Measurements from ENCODE around the gene SNX2. TPM values are rescaled to one million over a fixed set of nuclear protein-coding genes. Genes with fewer than 3 reads are reported as not detected.
"Not testable (repeated sequence)": the region's sequence is repeated elsewhere in the genome, so short reads cannot be mapped to it uniquely, and the experiment has no call there.

SNX2 gene
- polyA plus RNA-seq, 3 donors, result 144 to 179 (median 156) TPM

DNA sequence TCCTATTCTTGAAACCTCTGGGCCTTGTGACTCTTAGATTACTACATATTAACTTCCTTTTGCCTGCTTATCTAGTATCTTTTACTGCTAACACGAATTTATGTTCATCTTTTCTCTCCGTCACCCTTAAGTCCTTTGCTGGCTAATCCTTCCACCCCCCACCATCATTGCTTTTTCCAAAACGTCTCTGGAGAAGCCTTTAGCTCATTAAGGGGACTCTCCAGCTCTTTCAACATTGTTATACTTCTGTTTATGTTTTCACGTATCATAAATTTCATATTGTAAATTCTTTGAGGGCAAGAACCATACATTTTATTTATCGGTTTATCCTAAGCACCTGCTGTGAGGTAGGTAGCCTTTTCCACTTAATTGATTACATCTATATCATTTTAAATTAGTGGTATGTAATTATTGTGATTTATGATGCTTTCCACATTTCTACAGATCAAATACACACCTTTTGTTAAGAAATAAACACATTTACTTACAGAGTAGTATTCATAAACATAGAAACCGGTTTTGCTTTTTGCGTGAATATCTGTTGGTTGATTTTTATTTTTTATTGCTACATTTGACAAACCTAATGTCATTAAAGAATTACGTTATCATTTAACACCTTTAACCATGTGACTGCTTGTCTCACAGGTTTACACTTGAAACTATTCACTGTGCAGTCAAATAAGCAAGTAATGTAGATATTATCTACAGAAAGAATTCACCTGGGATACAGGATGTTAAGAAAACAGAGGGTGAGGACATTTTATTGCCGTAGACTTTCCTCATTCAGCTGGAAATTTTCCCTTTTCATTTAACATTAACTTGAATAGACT, 15.4 kb upstream of the SNX2 start:
- no peak for DNase-seq (ENCODE audit: extremely low read depth in 1 of 11, low read depth in 9 of 11, low spot score in 4 of 11)

- no peak for DNase-seq (ENCODE audit: extremely low read depth in 1 of 11, low read depth in 9 of 11, low spot score in 4 of 11)
These were observed 14.6 kb upstream of the SNX2 start for GRCh38 chr5:122760236-122760635.

- DNase-seq (ENCODE audit: extremely low read depth in 1 of 11, low read depth in 9 of 11, low spot score in 4 of 11), result no peak
These were observed 13.8 kb upstream of the SNX2 start for GRCh38 chr5:122761115-122761514.

DNA sequence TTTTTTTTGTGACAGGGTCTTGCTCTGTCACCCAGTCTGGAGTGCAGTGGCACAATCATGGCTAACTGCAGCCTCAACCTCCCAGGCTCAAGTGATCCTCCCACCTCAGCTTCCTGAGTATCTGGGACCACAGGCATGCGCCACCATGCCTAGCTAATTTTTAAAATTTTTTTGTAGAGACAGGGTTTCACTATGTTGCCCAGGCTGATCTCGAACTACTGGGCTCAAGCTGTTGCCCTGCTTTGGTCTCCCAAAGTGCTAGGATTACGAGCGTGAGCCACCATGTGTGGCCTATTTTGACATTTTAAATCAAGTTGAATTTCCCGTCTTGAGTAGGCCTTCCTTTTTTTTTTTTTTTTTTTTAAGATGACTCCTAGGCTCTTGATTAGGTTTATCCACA, 13.0 kb upstream of the SNX2 start:
- not testable (repeated sequence) for DNase-seq (ENCODE audit: extremely low read depth in 1 of 11, low read depth in 9 of 11, low spot score in 4 of 11)

DNA sequence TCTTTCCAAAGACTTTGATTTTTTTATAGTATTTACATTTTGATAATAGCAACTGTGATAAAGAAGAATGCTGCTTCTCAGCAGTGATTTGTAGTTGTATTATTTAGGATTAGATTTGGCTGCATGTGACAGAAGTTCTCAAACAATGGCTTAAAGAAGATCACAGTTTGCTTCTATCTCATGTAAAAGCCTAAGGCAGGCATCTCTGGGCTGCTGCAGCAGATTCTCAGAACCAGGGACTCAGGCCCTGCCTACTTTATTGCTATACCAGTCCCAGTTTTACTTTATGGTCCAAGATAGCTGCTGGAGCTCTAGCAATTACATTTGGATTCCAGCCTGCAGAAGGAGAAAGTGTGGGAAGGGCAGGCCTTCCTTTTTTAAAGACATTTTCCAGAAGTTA, 8.8 kb upstream of the SNX2 start:
- DNase-seq (ENCODE audit: extremely low read depth in 1 of 11, low read depth in 9 of 11, low spot score in 4 of 11), result no peak

DNA sequence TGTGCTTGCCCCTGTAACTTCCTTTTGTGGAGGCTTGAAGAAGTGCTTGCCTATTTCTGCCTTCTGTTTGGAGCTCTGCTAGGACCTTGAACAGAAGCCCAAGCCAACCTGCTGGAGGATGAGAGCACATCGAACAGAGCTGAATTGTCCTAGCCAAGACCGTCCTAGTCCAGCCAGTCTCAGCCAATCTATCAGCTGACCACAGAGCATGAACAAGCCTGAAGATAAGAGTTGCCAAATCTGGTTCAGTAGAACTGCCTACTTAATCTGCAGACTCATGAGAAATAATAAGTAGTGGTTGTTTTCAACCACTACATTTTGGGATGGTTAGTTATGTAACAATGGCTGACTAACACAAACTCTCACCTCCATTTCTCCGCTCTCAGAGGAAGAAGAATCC, 4.4 kb upstream of the SNX2 start:
- no peak for DNase-seq (ENCODE audit: extremely low read depth in 1 of 11, low read depth in 9 of 11, low spot score in 4 of 11)

- no peak for DNase-seq (ENCODE audit: extremely low read depth in 1 of 11, low read depth in 9 of 11, low spot score in 4 of 11)
These were observed 2.4 kb upstream of the SNX2 start for GRCh38 chr5:122772446-122772845.

GRCh38 chr5:122773619-122774018, 1.3 kb upstream of the SNX2 start:
- DNase-seq (ENCODE audit: extremely low read depth in 1 of 11, low read depth in 9 of 11, low spot score in 4 of 11), result no peak

DNA sequence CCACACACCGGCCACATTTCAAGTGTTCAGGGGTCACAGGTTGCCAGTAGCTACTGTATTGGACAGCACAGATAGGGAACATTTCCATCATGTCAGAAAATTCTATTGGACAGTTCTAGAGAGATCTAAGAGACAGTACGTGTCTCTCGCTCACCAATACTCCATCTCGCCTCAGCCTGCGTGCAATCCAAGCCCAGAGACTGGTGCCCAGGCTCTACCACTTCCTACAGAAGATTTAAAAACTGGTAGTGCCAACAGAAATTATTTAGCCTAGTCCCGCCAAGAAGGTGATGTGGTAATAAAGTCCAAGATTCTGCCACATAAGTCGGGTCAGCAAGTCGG, 390 bp upstream of the SNX2 start:
- no peak for DNase-seq (ENCODE audit: extremely low read depth in 1 of 11, low read depth in 9 of 11, low spot score in 4 of 11)

DNA sequence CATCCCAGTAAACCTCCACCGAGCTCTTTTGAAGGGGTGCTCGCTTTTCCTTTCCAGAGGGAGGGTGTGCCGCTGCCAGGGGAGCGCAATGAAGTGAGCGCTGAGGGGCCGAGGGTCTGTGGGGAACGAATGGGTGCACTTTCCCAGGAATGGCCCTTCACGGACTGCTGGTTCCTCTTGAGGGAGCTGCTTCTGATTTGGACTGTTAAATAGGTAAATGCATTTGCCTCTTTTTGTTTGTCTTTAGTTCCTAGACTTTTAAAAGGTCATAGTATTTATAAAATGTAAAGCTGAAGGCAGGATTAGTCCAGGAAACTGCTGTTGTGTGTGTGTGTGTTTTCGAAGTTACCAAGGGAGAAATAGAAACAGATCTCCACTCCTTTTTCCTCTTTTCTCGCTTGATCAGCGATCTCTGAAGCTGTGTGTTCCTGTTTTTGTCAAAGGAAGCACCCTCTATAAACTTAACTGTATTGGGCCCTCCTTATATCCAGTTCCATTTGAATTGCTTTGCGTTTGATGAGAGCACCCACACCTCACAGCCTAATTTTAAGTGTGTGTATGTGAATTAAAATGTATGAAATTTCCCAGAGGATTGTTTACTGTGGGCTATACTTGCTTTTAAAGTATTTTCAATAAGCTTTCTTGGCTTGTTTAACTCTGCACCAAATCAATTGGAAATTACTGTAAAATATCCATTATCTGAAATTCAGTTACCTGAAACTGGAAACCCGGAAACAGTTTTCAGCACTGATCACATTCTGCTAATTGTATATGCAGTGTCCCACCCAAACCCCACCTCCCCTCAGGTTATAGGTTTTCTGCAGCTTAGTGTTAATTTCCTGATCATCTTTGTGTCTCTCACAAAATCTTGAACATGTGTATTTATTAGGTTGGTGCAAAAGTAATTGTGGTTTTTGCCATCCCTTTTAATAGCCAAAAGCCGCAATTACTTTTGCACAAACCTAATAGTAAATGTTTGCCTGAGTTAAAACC, 966 bp downstream of the SNX2 start:
- DNase-seq (ENCODE audit: extremely low read depth in 1 of 11, low read depth in 9 of 11, low spot score in 4 of 11), result peak in 9 of 11 donors; percentile 21 to 48 (median 36)

- no peak for DNase-seq (ENCODE audit: extremely low read depth in 1 of 11, low read depth in 9 of 11, low spot score in 4 of 11)
These were observed 3.3 kb downstream of the SNX2 start for GRCh38 chr5:122778157-122778556.

DNA sequence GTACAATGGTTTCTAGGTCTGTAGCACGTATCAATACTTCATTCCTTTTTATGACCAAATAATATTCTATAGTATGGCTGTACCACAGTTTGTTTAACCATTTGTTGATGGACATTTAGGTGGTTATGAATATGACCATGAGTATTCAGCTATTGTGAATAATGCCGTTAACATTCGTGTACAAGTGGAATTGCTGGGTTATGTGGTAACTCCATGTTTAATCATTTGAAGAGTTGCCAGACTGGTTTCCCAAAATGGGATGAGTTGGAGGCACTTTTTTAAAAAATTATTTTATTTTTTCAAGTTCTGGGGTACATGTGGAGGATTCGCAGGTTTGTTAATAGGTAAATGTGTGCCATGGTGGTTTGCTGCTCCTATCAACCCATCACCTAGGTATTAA, 4.6 kb downstream of the SNX2 start:
- no peak for DNase-seq (ENCODE audit: extremely low read depth in 1 of 11, low read depth in 9 of 11, low spot score in 4 of 11)

- no peak for DNase-seq (ENCODE audit: extremely low read depth in 1 of 11, low read depth in 9 of 11, low spot score in 4 of 11)
These were observed 5.4 kb downstream of the SNX2 start for GRCh38 chr5:122780296-122780695.

DNA sequence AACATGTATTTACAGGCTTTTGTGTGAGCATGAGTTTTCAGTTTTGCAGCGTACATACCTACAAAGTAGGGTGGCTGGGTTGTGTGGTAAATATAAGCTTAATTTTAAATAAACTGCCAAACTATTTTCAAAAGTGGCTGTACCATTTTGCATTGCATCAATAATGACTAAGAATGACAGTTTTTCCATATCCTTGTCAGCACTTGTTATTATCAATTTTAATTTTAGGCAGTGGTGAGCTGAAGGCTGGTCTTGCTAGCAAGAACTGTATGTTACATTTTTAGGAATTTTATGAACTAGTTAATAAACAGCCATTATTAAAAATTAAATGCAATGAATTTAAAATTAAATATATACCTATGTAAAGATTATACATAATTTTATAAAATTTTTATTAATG, 6.6 kb downstream of the SNX2 start:
- DNase-seq (ENCODE audit: extremely low read depth in 1 of 11, low read depth in 9 of 11, low spot score in 4 of 11), result no peak

- no peak for DNase-seq (ENCODE audit: extremely low read depth in 1 of 11, low read depth in 9 of 11, low spot score in 4 of 11)
These were observed 10.4 kb downstream of the SNX2 start for GRCh38 chr5:122785294-122785693.

- no peak for DNase-seq (ENCODE audit: extremely low read depth in 1 of 11, low read depth in 9 of 11, low spot score in 4 of 11)
These were observed 13.5 kb downstream of the SNX2 start for GRCh38 chr5:122788371-122788770.

DNA sequence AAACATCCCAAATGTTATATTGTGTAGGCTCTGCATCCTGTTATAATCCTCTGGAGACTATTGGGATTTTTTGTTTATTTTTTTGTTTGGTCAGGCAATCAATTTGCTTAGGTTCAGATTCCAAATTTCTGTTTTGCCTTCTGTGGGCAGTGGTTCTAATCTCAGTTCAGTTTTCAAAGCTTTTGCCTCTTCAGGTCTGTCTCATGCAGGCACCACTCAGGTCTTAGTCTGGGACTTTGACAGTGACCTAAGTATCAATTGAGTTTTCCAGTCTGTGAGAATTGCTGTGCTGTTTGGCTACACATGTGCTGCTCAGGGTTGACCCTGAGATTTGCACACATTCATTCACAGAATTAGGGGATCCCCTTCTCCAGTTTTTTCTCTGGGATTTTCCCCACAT, 14.1 kb downstream of the SNX2 start:
- DNase-seq (ENCODE audit: extremely low read depth in 1 of 11, low read depth in 9 of 11, low spot score in 4 of 11), result no peak

- no peak for DNase-seq (ENCODE audit: extremely low read depth in 1 of 11, low read depth in 9 of 11, low spot score in 4 of 11)
These were observed 14.7 kb downstream of the SNX2 start for GRCh38 chr5:122789461-122790171.

DNA sequence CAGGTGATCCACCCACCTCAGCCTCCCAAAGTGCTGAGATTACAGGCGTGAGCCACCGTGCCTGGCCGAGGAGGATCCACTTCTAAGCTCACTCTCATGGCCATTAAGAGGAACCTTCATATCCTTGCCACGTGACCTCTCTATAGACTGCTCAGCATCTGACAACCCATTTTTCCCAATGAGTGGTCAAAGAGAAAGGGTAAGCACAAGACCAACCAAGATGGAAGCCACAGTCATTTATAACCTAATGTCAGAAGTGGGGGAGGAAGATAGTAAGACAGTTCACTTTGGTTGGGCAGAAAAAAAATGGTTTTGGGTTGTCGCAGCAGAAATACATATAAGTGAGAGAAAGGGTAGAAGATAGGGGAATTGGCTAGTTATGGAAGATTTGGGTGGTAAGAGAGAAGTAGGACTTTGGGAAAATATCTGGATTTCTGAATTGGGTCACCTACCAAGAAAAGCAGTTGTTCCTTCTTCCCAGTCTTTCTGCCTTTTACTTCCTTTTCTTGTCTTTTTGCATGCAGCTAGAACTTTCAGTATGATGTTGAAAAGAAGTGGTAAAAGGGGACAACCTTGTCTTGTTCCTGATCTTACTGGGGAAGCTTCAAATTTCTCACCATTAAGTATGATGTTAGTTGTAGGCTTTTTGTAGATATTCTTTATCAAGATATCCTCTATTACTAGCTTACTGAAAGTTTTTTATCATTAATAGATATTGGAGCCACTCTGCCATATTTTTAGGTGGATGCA, 15.6 kb downstream of the SNX2 start:
- no peak for DNase-seq (ENCODE audit: extremely low read depth in 1 of 11, low read depth in 9 of 11, low spot score in 4 of 11)

Measured in renal cortex interstitium (tissue), 11 donors.